ENCODE data around the gene USHBP1.
"Not testable (repeated sequence)": the region's sequence is repeated elsewhere in the genome, so short reads cannot be mapped to it uniquely, and the experiment has no call there.

USHBP1 gene

GRCh38 chr19:17275441-17276175 lies 11.1 kb upstream of the USHBP1 start:
- Histone ChIP-seq H3K27ac (no peak overlapping the region), H3K4me3 (no peak overlapping the region), H3K9ac (ENCODE audit: insufficient read length) (no peak overlapping the region), H3K9me3 (ENCODE audit: low read depth, low read length) (no peaks in the 10 kb centered on the region), H3K36me3 (ENCODE audit: insufficient read depth, low read length) (peaks cover 26% of the 10 kb centered on the region; the same call in 1 of the 2 replicates)
- TF ChIP-seq POLR2AphosphoS5 (IDR thresholded peaks at IDR 0.05; ENCODE audit: borderline replicate concordance, low read depth, low read length) (no peak), EZH2 (IDR thresholded peaks at IDR 0.05) (no peak)
- no peak for DNase-seq (ENCODE audit: low read depth, low spot score)

GRCh38 chr19:17274892-17275291 lies 10.3 kb upstream of the USHBP1 start:
- not testable (repeated sequence) for H3K4me3 ChIP-seq; H3K9ac ChIP-seq (ENCODE audit: insufficient read length); H3K9me3 ChIP-seq (ENCODE audit: low read depth, low read length); H3K27ac ChIP-seq; DNase-seq (ENCODE audit: low read depth, low spot score)
- H3K36me3 ChIP-seq (ENCODE audit: insufficient read depth, low read length): peaks cover 26% of the 10 kb centered on the region; the same call in 1 of the 2 replicates

- no peak for DNase-seq (ENCODE audit: low read depth, low spot score)
- Histone ChIP-seq H3K4me3 (no peak overlapping the region), H3K36me3 (ENCODE audit: insufficient read depth, low read length) (peaks cover 10% of the 10 kb centered on the region; the same call in 1 of the 2 replicates), H3K9me3 (ENCODE audit: low read depth, low read length) (no peaks in the 10 kb centered on the region), H3K27ac (no peak overlapping the region), H3K9ac (ENCODE audit: insufficient read length) (no peak overlapping the region)
- TF ChIP-seq FOXP2 (optimal IDR thresholded peaks at IDR 0.05; ENCODE audit: control extremely low read depth, extremely low read length, insufficient read depth): no peak
- no peak for TF ChIP-seq POLR2AphosphoS5 (IDR thresholded peaks at IDR 0.05; ENCODE audit: borderline replicate concordance, low read depth, low read length)
- TF ChIP-seq EZH2 (IDR thresholded peaks at IDR 0.05): no peak
Measured at GRCh38 chr19:17268754-17269153, 4.2 kb upstream of the USHBP1 start.

- Histone ChIP-seq H3K36me3 (ENCODE audit: insufficient read depth, low read length) (peaks cover 10% of the 10 kb centered on the region; the same call in 1 of the 2 replicates), H3K4me3 (peak within 1 kb of the TSS; percentile 99), H3K9ac (ENCODE audit: insufficient read length) (peak within 1 kb of the TSS; percentile 89), H3K9me3 (ENCODE audit: low read depth, low read length) (no peaks in the 10 kb centered on the region), H3K27ac (peak within 1 kb of the TSS; percentile 71; the same call in 1 of the 2 replicates)
- peak; percentile 90 for TF ChIP-seq POLR2AphosphoS5 (IDR thresholded peaks at IDR 0.05; ENCODE audit: borderline replicate concordance, low read depth, low read length)
- no peak for TF ChIP-seq FOXP2 (optimal IDR thresholded peaks at IDR 0.05; ENCODE audit: control extremely low read depth, extremely low read length, insufficient read depth)
- DNase-seq (ENCODE audit: low read depth, low spot score): peak; percentile 100
Measured at GRCh38 chr19:17266975-17267788, 2.6 kb upstream of the USHBP1 start, which contains the start of gene BABAM1. TSS of gene BABAM1 (plus strand) at chr19:17267443. CDS start at chr19:17268807, 1,364 bp downstream.

GRCh38 chr19:17266589-17266974 lies 2.0 kb upstream of the USHBP1 start:
- H3K9ac ChIP-seq (ENCODE audit: insufficient read length): no peak overlapping the region
- no peak for TF ChIP-seq EZH2 (IDR thresholded peaks at IDR 0.05)
- no peak for TF ChIP-seq FOXP2 (optimal IDR thresholded peaks at IDR 0.05; ENCODE audit: control extremely low read depth, extremely low read length, insufficient read depth)
- TF ChIP-seq POLR2AphosphoS5 (IDR thresholded peaks at IDR 0.05; ENCODE audit: borderline replicate concordance, low read depth, low read length): no peak
- H3K36me3 ChIP-seq (ENCODE audit: insufficient read depth, low read length): peaks cover 10% of the 10 kb centered on the region; the same call in 1 of the 2 replicates
- no peaks in the 10 kb centered on the region for H3K9me3 ChIP-seq (ENCODE audit: low read depth, low read length)
- no peak overlapping the region for H3K4me3 ChIP-seq
- no peak for DNase-seq (ENCODE audit: low read depth, low spot score)
- peak overlapping the region; percentile 71; the same call in 1 of the 2 replicates for H3K27ac ChIP-seq

- no peak overlapping the region for H3K9ac ChIP-seq (ENCODE audit: insufficient read length)
- H3K36me3 ChIP-seq (ENCODE audit: insufficient read depth, low read length): peaks cover 4% of the 10 kb centered on the region; the same call in 1 of the 2 replicates
- H3K4me3 ChIP-seq: no peak overlapping the region
- no peak overlapping the region for H3K27ac ChIP-seq
- TF ChIP-seq POLR2AphosphoS5 (IDR thresholded peaks at IDR 0.05; ENCODE audit: borderline replicate concordance, low read depth, low read length) (no peak), FOXP2 (optimal IDR thresholded peaks at IDR 0.05; ENCODE audit: control extremely low read depth, extremely low read length, insufficient read depth) (no peak), EZH2 (IDR thresholded peaks at IDR 0.05) (no peak)
- no peak for DNase-seq (ENCODE audit: low read depth, low spot score)
- H3K9me3 ChIP-seq (ENCODE audit: low read depth, low read length): no peaks in the 10 kb centered on the region
Measured at GRCh38 chr19:17266026-17266425, 1.5 kb upstream of the USHBP1 start.

GRCh38 chr19:17263712-17264640 lies 569 bp downstream of the USHBP1 start:
- H3K4me3 ChIP-seq: no peak overlapping the region
- no peak overlapping the region for H3K9ac ChIP-seq (ENCODE audit: insufficient read length)

More at GRCh38 chr19:17263712-17264640, 569 bp downstream of the USHBP1 start:
- Histone ChIP-seq H3K9me3 (ENCODE audit: low read depth, low read length) (no peaks in the 10 kb centered on the region), H3K36me3 (ENCODE audit: insufficient read depth, low read length) (peaks cover 2% of the 10 kb centered on the region; the same call in 1 of the 2 replicates), H3K27ac (no peak overlapping the region)
- TF ChIP-seq POLR2AphosphoS5 (IDR thresholded peaks at IDR 0.05; ENCODE audit: borderline replicate concordance, low read depth, low read length) (no peak), FOXP2 (optimal IDR thresholded peaks at IDR 0.05; ENCODE audit: control extremely low read depth, extremely low read length, insufficient read depth) (no peak), EZH2 (IDR thresholded peaks at IDR 0.05) (no peak)
- no peak for DNase-seq (ENCODE audit: low read depth, low spot score)
